ENCODE results near the gene TBX5. TPM values are rescaled to one million over a fixed set of nuclear protein-coding genes. Genes with fewer than 3 reads are reported as not detected.
"Not testable (repeated sequence)": the region's sequence is repeated elsewhere in the genome, so short reads cannot be mapped to it uniquely, and the experiment has no call there.

TBX5 gene
- total RNA-seq, 6 experiments from 2014 or later, result not detected

DNA sequence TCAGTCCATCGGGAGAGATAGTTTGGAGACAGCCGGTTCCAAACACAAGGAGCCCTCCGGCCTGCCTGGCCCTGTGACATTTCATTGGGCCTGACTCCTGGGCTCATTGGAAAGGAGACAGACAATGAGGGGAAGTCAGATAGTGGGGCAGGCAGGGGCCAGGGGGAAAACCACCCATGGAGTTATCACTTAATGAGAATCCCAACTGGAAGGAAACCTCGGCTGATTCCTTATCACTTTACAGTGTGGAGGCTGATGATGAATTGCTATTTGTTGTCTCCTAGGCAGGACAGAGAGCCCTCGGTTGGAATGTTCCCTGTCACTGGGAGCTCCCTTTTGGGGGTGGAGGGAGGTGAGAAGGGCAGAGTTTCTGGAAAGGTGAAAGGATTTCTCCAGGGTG, 44.4 kb downstream of the TBX5 start:
- no peak for ATAC-seq
- no peak for TF ChIP-seq POLR2A (IDR thresholded peaks at IDR 0.05)
- TF ChIP-seq, protein P1, sequence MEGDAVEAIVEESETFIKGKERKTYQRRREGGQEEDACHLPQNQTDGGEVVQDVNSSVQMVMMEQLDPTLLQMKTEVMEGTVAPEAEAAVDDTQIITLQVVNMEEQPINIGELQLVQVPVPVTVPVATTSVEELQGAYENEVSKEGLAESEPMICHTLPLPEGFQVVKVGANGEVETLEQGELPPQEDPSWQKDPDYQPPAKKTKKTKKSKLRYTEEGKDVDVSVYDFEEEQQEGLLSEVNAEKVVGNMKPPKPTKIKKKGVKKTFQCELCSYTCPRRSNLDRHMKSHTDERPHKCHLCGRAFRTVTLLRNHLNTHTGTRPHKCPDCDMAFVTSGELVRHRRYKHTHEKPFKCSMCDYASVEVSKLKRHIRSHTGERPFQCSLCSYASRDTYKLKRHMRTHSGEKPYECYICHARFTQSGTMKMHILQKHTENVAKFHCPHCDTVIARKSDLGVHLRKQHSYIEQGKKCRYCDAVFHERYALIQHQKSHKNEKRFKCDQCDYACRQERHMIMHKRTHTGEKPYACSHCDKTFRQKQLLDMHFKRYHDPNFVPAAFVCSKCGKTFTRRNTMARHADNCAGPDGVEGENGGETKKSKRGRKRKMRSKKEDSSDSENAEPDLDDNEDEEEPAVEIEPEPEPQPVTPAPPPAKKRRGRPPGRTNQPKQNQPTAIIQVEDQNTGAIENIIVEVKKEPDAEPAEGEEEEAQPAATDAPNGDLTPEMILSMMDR (IDR thresholded peaks at IDR 0.05), result no peak
- H3K36me3 ChIP-seq, result no peaks in the 10 kb centered on the region
- H3K4me3 ChIP-seq, result no peak overlapping the region
- no peaks in the 10 kb centered on the region for H3K27me3 ChIP-seq
- intact Hi-C loops (cut with DNase I), result no loop called here
- H3K4me1 ChIP-seq, result no peaks in the 10 kb centered on the region
- H3K27ac ChIP-seq, result no peak overlapping the region
- no peaks in the 10 kb centered on the region for H3K9me3 ChIP-seq
- DNase-seq, result no peak
- 5% methylated on average over 5 of the region's 5 CpGs for WGBS (ENCODE audit: insufficient coverage, low coverage, low lambda C conversion rate, missing lambda C conversion rate)

DNA sequence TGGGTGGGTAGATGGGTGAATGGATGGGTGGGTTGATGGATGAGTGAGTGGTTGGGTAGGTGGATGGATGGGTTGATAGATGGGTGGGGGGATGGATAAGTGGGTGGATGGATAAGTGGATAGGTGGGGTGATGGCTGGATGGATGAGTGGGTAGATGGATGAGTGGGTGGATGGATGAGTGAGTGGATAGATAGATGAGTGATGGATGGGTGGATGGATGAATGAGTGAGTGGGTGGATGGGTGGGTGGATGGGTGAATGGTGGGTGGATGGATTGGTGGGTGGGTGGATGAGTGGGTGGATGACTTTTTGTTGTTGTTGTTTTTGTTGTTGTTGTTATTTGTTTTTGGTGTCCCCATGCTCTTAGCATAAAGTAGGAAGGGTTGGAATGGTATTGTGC, 45.5 kb downstream of the TBX5 start:
- no peak overlapping the region for H3K4me3 ChIP-seq
- DNase-seq, result no peak
- no peaks in the 10 kb centered on the region for H3K36me3 ChIP-seq
- no peak overlapping the region for H3K27ac ChIP-seq
- ATAC-seq, result no peak
- H3K4me1 ChIP-seq, result no peaks in the 10 kb centered on the region
- no peaks in the 10 kb centered on the region for H3K9me3 ChIP-seq
- intact Hi-C loops (cut with DNase I), result no loop called here
- TF ChIP-seq, protein P1 (IDR thresholded peaks at IDR 0.05), result no peak
- no peak for TF ChIP-seq POLR2A (IDR thresholded peaks at IDR 0.05)
- H3K27me3 ChIP-seq, result no peaks in the 10 kb centered on the region

DNA sequence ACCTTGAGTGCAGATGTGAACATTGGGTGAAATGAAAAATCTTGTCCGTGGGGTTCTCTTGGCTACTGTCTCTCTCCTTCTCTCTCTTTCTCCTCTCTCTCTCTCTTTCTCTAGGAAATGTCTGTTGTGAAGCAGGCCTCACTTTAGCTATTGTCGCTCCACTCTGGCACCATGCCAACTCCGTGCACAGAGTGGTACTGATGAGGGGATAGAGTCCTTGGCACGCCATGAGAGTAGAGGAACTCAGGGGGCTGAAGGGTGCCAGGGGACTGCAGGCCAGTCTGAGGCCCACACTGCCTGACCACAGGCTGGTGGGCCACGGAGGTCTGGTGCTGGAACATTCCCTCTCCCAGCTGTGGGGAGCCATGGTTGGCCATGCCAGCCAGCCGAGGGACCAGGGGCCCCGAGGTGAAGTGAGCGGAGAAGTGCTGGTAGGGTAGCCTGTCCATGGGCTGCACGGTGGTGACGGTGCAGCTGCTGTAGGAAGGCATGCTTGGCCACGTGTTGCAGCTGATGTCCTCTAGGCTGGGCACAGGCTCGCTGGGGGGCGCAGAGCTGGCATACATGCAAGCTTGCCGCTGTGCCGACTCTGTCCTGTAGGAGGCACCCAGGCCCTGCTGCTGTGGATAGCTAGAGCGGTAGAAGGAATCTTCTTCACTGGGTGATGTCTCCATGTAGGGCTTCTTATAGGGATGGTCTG, 50.4 kb downstream of the TBX5 start:
- H3K4me3 ChIP-seq, result no peak overlapping the region
- WGBS (ENCODE audit: insufficient coverage, low coverage, low lambda C conversion rate, missing lambda C conversion rate), result 69% methylated on average over 6 of the region's 16 CpGs
- DNase-seq, result no peak
- H3K36me3 ChIP-seq, result no peaks in the 10 kb centered on the region
- H3K4me1 ChIP-seq, result no peaks in the 10 kb centered on the region
- no peak for TF ChIP-seq POLR2A (IDR thresholded peaks at IDR 0.05)
- TF ChIP-seq, protein P1 (IDR thresholded peaks at IDR 0.05), result peak in 1 of 4 donors; percentile 16
- no peaks in the 10 kb centered on the region for H3K9me3 ChIP-seq
- no peaks in the 10 kb centered on the region for H3K27me3 ChIP-seq
- peak in 1 of 4 donors; percentile 36 for ATAC-seq
- H3K27ac ChIP-seq, result no peak overlapping the region
- intact Hi-C loops (cut with DNase I), result no loop called here

DNA sequence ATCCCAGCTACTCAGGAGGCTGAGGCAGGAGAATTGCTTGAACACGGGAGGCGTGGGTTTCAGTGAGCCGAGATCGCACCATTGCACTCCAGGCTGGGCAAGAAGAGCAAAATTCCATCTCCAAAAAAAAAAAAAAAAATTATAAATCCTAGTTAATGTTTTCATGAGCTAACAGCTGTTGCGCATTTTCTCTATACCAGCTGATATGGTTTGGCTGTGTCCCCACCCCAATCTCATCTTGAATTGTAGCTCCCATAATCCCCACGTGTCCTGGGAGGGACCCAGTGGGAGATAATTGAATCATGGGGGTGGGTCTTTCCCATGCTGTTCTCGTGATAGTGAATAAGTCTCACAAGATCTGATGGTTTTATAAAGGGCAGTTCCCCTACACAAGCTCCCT, 56.7 kb downstream of the TBX5 start:
- H3K27me3 ChIP-seq; ATAC-seq; H3K9me3 ChIP-seq; H3K36me3 ChIP-seq; intact Hi-C loops (cut with DNase I); H3K27ac ChIP-seq; H3K4me1 ChIP-seq; DNase-seq; H3K4me3 ChIP-seq: not testable (repeated sequence)
- WGBS (ENCODE audit: insufficient coverage, low coverage, low lambda C conversion rate, missing lambda C conversion rate), result 67% methylated on average over 7 of the region's 7 CpGs

DNA sequence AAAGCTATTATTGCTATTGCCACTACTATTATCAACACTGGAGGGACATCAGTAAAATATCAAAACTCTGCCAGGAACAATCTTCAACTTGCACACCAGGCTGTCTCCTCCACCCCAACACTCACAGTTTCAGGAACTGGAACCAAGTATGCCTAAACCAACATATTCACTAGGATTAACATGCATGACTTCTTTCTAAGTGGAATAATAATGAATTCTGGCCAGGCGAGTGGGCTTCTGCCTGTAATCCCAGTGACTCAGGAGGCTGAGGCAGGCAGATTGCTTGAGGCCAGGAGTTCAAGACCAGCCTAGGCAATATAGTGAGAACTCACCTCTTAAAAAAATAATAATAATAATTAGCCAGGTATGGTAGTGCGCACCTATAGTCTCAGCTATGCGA, 58.1 kb downstream of the TBX5 start:
- intact Hi-C loops (cut with DNase I), result no loop called here
- Histone ChIP-seq H3K27me3 (no peaks in the 10 kb centered on the region), H3K36me3 (no peaks in the 10 kb centered on the region), H3K27ac (no peak overlapping the region), H3K4me3 (no peak overlapping the region), H3K4me1 (no peaks in the 10 kb centered on the region), H3K9me3 (no peaks in the 10 kb centered on the region)
- ATAC-seq, result no peak
- no peak for TF ChIP-seq POLR2A (IDR thresholded peaks at IDR 0.05)
- TF ChIP-seq, protein P1 (IDR thresholded peaks at IDR 0.05), result no peak
- 56% methylated on average over 2 of the region's 3 CpGs for whole genome bisulfite sequencing (ENCODE audit: insufficient coverage, low coverage, low lambda C conversion rate, missing lambda C conversion rate)
- no peak for DNase-seq

Data from right lobe of liver (tissue), 6 donors.